Measurements from ENCODE around the gene MICAL3.

DNA sequence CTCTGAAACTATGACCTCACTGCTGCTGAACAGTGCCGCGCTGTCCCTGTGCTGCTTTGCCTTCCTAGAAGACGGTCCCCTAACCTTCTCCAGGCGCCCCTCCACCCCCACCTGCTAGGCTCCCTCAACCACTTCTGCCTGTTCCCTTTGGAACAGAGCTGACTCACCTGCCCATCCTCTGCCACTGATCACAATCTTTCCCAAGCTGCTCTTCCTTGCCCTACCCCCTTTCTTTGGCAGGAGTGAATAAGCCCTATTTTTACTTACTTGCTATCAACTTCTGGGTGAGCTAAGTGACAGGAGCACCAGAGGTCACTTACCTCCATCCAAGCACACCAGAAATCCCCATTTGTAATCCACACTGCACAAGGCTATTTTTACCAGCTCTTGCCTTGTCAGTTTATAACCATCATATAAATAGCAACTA, 134.1 kb downstream of the MICAL3 start:
- TF ChIP-seq, protein P1, sequence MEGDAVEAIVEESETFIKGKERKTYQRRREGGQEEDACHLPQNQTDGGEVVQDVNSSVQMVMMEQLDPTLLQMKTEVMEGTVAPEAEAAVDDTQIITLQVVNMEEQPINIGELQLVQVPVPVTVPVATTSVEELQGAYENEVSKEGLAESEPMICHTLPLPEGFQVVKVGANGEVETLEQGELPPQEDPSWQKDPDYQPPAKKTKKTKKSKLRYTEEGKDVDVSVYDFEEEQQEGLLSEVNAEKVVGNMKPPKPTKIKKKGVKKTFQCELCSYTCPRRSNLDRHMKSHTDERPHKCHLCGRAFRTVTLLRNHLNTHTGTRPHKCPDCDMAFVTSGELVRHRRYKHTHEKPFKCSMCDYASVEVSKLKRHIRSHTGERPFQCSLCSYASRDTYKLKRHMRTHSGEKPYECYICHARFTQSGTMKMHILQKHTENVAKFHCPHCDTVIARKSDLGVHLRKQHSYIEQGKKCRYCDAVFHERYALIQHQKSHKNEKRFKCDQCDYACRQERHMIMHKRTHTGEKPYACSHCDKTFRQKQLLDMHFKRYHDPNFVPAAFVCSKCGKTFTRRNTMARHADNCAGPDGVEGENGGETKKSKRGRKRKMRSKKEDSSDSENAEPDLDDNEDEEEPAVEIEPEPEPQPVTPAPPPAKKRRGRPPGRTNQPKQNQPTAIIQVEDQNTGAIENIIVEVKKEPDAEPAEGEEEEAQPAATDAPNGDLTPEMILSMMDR (IDR thresholded peaks at IDR 0.05) = no peak
- no peak for TF ChIP-seq POLR2A (IDR thresholded peaks at IDR 0.05)
